A549 (cell line): ENCODE measurements around the gene AP4E1.

ENCODE experiments used
- CEBPB ChIP-seq, 2 experiments: fragments of >200 bp in 1 of 2; sonication (Bioruptor Twin) in 1 of 2; formaldehyde crosslinking in 1 of 2; IDR thresholded peaks; 2 replicates each; pipeline ENCODE4 v1.6.1; 2012 to 2016
- CTCF ChIP-seq: fragments of >200 bp; sonication (Bioruptor Twin); formaldehyde crosslinking; IDR thresholded peaks from 3 replicates; pipeline ENCODE4 v1.5.1; 2016
- E2F6 ChIP-seq: IDR thresholded peaks from 2 replicates; pipeline ENCODE4 v1.6.1; 2012; ENCODE audit warnings: low read depth, borderline replicate concordance
- EHMT2 ChIP-seq: fragments of 200-600 bp; sonication (generic); IDR thresholded peaks from 2 replicates; pipeline ENCODE4 v1.6.1; 2016; ENCODE audit warnings: antibody characterized with exemption, low read depth, mild to moderate bottlenecking, moderate library complexity
- EP300 ChIP-seq, 2 experiments: fragments of >200 bp; sonication (Bioruptor Twin); formaldehyde crosslinking; IDR thresholded peaks; 2 replicates in 1 of 2; 3 replicates in 1 of 2; pipeline ENCODE4 v1.6.1; 2016 to 2017
- FOXS1 ChIP-seq: fragments of 250-450 bp; sonication (Bioruptor Pico); IDR thresholded peaks from 2 replicates; pipeline ENCODE4 v1.5.0; 2020; ENCODE audit warnings: mild to moderate bottlenecking, moderate library complexity
- NFE2L2 ChIP-seq: fragments of 150-350 bp; conservative IDR thresholded peaks from 2 replicates; pipeline ENCODE4 v1.6.1; 2014; ENCODE audit warnings: low read length
- POLR2A ChIP-seq: IDR thresholded peaks from 2 replicates; pipeline ENCODE4 v1.6.1; 2012; ENCODE audit warnings: mild to moderate bottlenecking, low read length
- RAD21 ChIP-seq, 2 experiments: fragments of >200 bp in 1 of 2; sonication (Bioruptor Twin) in 1 of 2; formaldehyde crosslinking in 1 of 2; IDR thresholded peaks in 1 of 2; conservative IDR thresholded peaks in 1 of 2; 2 replicates in 1 of 2; 3 replicates in 1 of 2; pipeline ENCODE4 v1.6.1; 2012 to 2018; ENCODE audit warnings: inconsistent platforms in 1 of 2
- REST ChIP-seq: fragments of 200-600 bp; sonication (generic); IDR thresholded peaks from 2 replicates; pipeline ENCODE4 v1.6.1; 2016; ENCODE audit warnings: antibody characterized with exemption, mild to moderate bottlenecking, moderate library complexity
- SMC3 ChIP-seq: fragments of >200 bp; sonication (Bioruptor Twin); formaldehyde crosslinking; IDR thresholded peaks from 3 replicates; pipeline ENCODE4 v1.6.1; 2018; ENCODE audit warnings: inconsistent platforms
- SREBF2 ChIP-seq: fragments of 450-650 bp; IDR thresholded peaks from 2 replicates; pipeline ENCODE4 v1.6.1; 2014; ENCODE audit warnings: mild to moderate bottlenecking, moderate library complexity

GRCh38 chr15:51023499-51023898 lies 115.0 kb downstream of the AP4E1 start:
- TF ChIP-seq CEBPB (IDR thresholded peaks at IDR 0.05), result no peak
- TF ChIP-seq SREBF2, result no peak
- TF ChIP-seq REST, result no peak
- no peak for TF ChIP-seq CTCF
- no peak for TF ChIP-seq SMC3
- no peak for TF ChIP-seq FOXS1 (CRISPR knock-in tag)
- no peak for TF ChIP-seq EHMT2
- TF ChIP-seq EP300 (IDR thresholded peaks at IDR 0.05), result no peak
- TF ChIP-seq POLR2A, result no peak
- TF ChIP-seq NFE2L2, result no peak
- no peak for TF ChIP-seq RAD21 (conservative IDR thresholded peaks at IDR 0.05 in 1 of 2, IDR thresholded peaks at IDR 0.05 in 1 of 2)
- TF ChIP-seq E2F6, result no peak
